ENCODE data around the gene CLHC1. TPM values are rescaled to one million over a fixed set of nuclear protein-coding genes. Genes with fewer than 3 reads are reported as not detected.
"Not testable (repeated sequence)": the region's sequence is repeated elsewhere in the genome, so short reads cannot be mapped to it uniquely, and the experiment has no call there.

The CLHC1 gene
- total RNA-seq, 1 donor from 2014 or later = 24.6 TPM

GRCh38 chr2:55245411-55245810 lies 13.3 kb upstream of the CLHC1 start:
- H3K9ac ChIP-seq = no peak overlapping the region
- Mint-ChIP-seq H3K27ac (no peak overlapping the region), H3K4me1 (no peaks in the 10 kb centered on the region), H3K36me3 (peaks cover 3% of the 10 kb centered on the region), H3K9me3 (no peaks in the 10 kb centered on the region), H3K4me3 (no peak overlapping the region), H3K27me3 (ENCODE audit: insufficient read depth, low read depth) (peaks cover 4% of the 10 kb centered on the region)
- no peaks in the 10 kb centered on the region for H3K27me3 ChIP-seq
- no peak overlapping the region for H3K4me2 ChIP-seq
- no peak for TF ChIP-seq EZH2 (IDR thresholded peaks at IDR 0.05)
- TF ChIP-seq EZH2phosphoT487 (IDR thresholded peaks at IDR 0.05) = no peak
- TF ChIP-seq, protein P1, sequence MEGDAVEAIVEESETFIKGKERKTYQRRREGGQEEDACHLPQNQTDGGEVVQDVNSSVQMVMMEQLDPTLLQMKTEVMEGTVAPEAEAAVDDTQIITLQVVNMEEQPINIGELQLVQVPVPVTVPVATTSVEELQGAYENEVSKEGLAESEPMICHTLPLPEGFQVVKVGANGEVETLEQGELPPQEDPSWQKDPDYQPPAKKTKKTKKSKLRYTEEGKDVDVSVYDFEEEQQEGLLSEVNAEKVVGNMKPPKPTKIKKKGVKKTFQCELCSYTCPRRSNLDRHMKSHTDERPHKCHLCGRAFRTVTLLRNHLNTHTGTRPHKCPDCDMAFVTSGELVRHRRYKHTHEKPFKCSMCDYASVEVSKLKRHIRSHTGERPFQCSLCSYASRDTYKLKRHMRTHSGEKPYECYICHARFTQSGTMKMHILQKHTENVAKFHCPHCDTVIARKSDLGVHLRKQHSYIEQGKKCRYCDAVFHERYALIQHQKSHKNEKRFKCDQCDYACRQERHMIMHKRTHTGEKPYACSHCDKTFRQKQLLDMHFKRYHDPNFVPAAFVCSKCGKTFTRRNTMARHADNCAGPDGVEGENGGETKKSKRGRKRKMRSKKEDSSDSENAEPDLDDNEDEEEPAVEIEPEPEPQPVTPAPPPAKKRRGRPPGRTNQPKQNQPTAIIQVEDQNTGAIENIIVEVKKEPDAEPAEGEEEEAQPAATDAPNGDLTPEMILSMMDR (IDR thresholded peaks at IDR 0.05) = no peak
- H3F3A ChIP-seq (ENCODE audit: low read depth) = no peaks in the 10 kb centered on the region
- no peak overlapping the region for H2AFZ ChIP-seq (replicated peaks)
- H3K9me3 ChIP-seq (ENCODE audit: low read depth) = no peaks in the 10 kb centered on the region
- no peak for DNase-seq (ENCODE audit: low spot score)
- no peak overlapping the region for H3K4me3 ChIP-seq
- no peaks in the 10 kb centered on the region for H3K4me1 ChIP-seq
- no peaks in the 10 kb centered on the region for H4K20me1 ChIP-seq (ENCODE audit: low read depth)
- no peaks in the 10 kb centered on the region for H3K79me2 ChIP-seq (ENCODE audit: low read depth)
- H3K36me3 ChIP-seq = no peaks in the 10 kb centered on the region
- H3K27ac ChIP-seq = no peak overlapping the region

DNA sequence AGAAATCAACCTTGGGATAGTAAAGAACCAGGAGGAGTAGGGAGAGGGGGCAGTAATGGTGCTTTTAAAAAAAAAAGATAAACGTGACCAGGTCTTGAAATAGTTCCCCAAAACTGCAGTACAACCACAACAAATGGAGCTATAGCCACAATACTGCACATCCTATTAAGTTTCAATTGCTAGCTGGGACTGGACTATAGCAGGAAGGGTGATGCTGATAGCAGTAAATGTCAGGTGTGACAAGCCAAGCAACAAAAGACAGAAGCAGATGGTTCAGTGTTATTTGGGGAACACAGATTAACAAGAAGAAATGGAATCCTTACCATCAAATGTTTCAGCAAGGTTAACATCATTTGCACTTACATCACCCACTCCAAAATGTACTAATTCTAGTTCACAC lies 10.5 kb upstream of the CLHC1 start:
- Histone ChIP-seq H2AFZ (replicated peaks) (no peak overlapping the region), H3K36me3 (no peaks in the 10 kb centered on the region)

GRCh38 chr2:55241582-55241981 lies 9.5 kb upstream of the CLHC1 start:
- not testable (repeated sequence) for DNase-seq (ENCODE audit: low spot score); H3K36me3 ChIP-seq; H3K27me3 Mint-ChIP-seq (ENCODE audit: insufficient read depth, low read depth); H3K4me1 Mint-ChIP-seq; H4K20me1 ChIP-seq (ENCODE audit: low read depth); H3K79me2 ChIP-seq (ENCODE audit: low read depth); H3K4me1 ChIP-seq; H3K4me3 Mint-ChIP-seq; H3K4me3 ChIP-seq; H3K4me2 ChIP-seq; H3K27ac ChIP-seq; H2AFZ ChIP-seq (replicated peaks); H3K27ac Mint-ChIP-seq; H3K9me3 Mint-ChIP-seq; H3K27me3 ChIP-seq; H3K36me3 Mint-ChIP-seq; H3K9me3 ChIP-seq (ENCODE audit: low read depth); H3K9ac ChIP-seq
- peaks cover 21% of the 10 kb centered on the region for H3F3A ChIP-seq (ENCODE audit: low read depth)

More for the DNA sequence above, 10.5 kb upstream of the CLHC1 start:
- no peak overlapping the region for H3K4me3 Mint-ChIP-seq
- Histone ChIP-seq H3K27me3 (no peaks in the 10 kb centered on the region), H3K79me2 (ENCODE audit: low read depth) (no peaks in the 10 kb centered on the region), H4K20me1 (ENCODE audit: low read depth) (no peaks in the 10 kb centered on the region), H3K4me2 (no peak overlapping the region), H3K9me3 (ENCODE audit: low read depth) (no peaks in the 10 kb centered on the region), H3F3A (ENCODE audit: low read depth) (peaks cover 13% of the 10 kb centered on the region), H3K9ac (no peak overlapping the region), H3K27ac (no peak overlapping the region), H3K4me3 (no peak overlapping the region), H3K4me1 (no peaks in the 10 kb centered on the region)
- peaks cover 4% of the 10 kb centered on the region for H3K27me3 Mint-ChIP-seq (ENCODE audit: insufficient read depth, low read depth)
- H3K4me1 Mint-ChIP-seq = no peaks in the 10 kb centered on the region
- no peak overlapping the region for H3K27ac Mint-ChIP-seq
- no peaks in the 10 kb centered on the region for H3K9me3 Mint-ChIP-seq
- DNase-seq (ENCODE audit: low spot score) = no peak
- TF ChIP-seq EZH2phosphoT487 (IDR thresholded peaks at IDR 0.05) = no peak
- TF ChIP-seq, protein P1 (IDR thresholded peaks at IDR 0.05) = no peak
- TF ChIP-seq EZH2 (IDR thresholded peaks at IDR 0.05) = no peak
- H3K36me3 Mint-ChIP-seq = peaks cover 3% of the 10 kb centered on the region

- Histone ChIP-seq H3K4me3 (no peak overlapping the region), H3K9me3 (ENCODE audit: low read depth) (no peaks in the 10 kb centered on the region), H3K4me2 (no peak overlapping the region), H3K9ac (no peak overlapping the region), H4K20me1 (ENCODE audit: low read depth) (peaks cover 23% of the 10 kb centered on the region), H3K4me1 (no peaks in the 10 kb centered on the region), H3K36me3 (peaks cover 15% of the 10 kb centered on the region), H2AFZ (replicated peaks) (no peak overlapping the region), H3K79me2 (ENCODE audit: low read depth) (peaks cover 4% of the 10 kb centered on the region), H3K27me3 (no peaks in the 10 kb centered on the region), H3K27ac (no peak overlapping the region), H3F3A (ENCODE audit: low read depth) (peaks cover 40% of the 10 kb centered on the region)
- peaks cover 6% of the 10 kb centered on the region for H3K36me3 Mint-ChIP-seq
- DNase-seq (ENCODE audit: low spot score) = no peak
- no peak overlapping the region for H3K4me3 Mint-ChIP-seq
- no peaks in the 10 kb centered on the region for H3K9me3 Mint-ChIP-seq
- no peak overlapping the region for H3K27ac Mint-ChIP-seq
- peaks cover 3% of the 10 kb centered on the region for H3K4me1 Mint-ChIP-seq
- TF ChIP-seq, protein P1 (IDR thresholded peaks at IDR 0.05) = no peak
- no peak for TF ChIP-seq EZH2 (IDR thresholded peaks at IDR 0.05)
- peaks cover 4% of the 10 kb centered on the region for H3K27me3 Mint-ChIP-seq (ENCODE audit: insufficient read depth, low read depth)
Observed at GRCh38 chr2:55239656-55240222, 7.6 kb upstream of the CLHC1 start.
